Right forelimb (tissue), 1 donor: ENCODE measurements around the gene GSTM2.
A peak's percentile ranks its signal among the peaks of the same experiment; 100 is the strongest.

Experiments
- DNase-seq: peaks from one replicate; pipeline ENCODE4 v3.0.0-alpha.2; 2018

The GSTM2 gene

GRCh38 chr1:109630081-109630897 lies 37.6 kb upstream of the GSTM2 start:
- DNase-seq: peak; percentile 48

- peak; percentile 40 for DNase-seq
Measured at GRCh38 chr1:109630898-109631512, 36.9 kb upstream of the GSTM2 start.

- DNase-seq: peak; percentile 46
Measured at GRCh38 chr1:109631513-109632505, 36.0 kb upstream of the GSTM2 start.

DNA sequence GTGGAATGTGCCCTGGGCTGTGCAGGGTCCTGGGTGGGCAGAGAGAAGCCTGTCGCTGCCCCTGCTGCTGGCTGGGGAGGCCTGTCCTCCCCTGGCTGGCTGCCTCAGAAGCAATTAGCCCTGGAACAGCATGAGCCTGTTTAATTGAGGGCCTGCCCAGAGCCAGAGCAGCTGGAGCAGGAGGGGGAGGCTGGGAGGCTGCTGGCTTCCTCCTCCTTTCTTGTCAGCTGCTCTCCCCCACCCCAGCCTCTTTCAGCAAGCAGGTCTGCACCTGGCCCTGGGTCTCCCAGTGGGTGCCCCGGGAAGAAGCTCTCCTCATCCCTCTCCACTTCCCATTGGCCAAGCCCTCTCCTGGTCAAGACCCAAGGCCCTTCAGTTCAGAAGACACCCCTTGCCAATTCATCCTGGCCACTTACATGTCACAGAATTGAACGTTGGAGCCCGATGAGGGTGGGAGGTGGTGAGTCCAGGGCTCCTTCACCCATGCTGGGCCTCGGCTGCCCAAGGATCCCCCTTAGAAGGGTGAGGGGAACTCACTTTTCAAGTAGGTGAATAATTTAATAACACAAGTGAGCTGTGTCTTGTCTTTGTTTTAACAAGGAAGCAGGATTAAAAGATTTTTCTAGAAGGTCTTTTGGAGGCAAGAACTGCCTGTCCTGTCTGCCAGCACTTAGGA lies 35.0 kb upstream of the GSTM2 start:
- DNase-seq: peak; percentile 68

GRCh38 chr1:109634292-109634691 lies 33.6 kb upstream of the GSTM2 start:
- no peak for DNase-seq

DNA sequence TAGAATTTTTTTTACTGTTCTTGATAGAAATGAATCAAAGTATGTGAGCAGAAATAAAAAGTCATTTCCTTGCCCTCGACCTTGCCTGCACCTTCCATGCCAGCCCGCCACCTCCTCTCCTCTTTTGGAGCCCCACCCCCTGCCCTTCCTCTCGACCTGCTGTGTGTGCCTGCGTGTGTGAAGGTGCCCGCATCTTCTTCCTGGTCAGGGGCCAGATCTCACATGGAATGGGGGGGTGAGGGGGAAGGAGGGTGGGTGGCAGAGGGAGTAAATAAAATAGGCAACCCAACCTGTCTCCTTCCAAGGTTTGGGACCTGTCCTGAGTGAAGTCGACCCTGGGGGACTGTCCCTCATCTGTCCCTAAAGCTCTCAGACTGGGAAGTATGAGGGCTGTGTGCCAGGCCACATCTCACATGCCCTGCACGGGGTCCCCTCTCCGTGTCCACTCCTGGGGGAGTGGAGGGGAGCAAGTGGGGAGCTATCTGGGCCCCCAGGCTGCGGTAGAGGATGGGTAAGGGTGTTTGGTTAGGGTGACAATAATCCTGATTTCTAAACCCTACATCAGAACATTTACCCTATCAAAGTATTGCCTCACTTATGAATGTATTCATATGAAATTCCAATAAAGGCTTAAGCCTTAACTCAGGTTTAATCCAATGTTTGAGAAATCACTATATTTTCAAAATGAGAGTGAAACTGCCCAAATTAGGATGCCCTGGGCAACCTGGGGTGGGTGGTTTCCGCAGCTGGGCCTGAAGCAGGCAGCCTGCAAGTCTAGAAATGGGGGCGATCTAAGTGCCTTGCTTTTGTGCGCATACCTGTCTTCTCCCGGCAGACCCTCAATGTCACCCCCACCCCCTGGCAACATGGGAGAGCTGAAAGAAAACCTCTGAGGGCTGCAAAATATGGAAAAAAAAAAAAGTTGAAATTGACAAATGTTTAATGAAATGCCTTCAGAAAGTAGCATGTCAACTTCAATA lies 32.8 kb upstream of the GSTM2 start:
- DNase-seq: peak; percentile 30

DNA sequence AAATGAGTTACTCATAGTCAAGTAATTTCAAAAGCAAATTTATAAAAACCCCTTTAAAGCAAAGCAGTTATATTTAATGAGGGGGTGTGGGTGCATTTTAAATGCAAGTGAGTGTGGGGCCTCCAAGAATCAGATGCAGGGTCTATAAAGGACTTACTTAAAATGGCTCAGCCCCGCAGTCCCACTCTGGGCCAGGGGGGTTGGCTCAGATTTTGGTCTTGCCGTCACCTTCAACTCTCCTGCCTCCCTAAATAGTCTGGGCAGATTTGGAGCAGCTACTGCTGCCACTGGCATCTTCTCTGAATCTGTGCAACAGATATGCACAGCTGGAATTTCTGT lies 32.0 kb upstream of the GSTM2 start:
- peak; percentile 35 for DNase-seq

GRCh38 chr1:109636201-109636952 lies 31.5 kb upstream of the GSTM2 start:
- DNase-seq: peak; percentile 37

DNA sequence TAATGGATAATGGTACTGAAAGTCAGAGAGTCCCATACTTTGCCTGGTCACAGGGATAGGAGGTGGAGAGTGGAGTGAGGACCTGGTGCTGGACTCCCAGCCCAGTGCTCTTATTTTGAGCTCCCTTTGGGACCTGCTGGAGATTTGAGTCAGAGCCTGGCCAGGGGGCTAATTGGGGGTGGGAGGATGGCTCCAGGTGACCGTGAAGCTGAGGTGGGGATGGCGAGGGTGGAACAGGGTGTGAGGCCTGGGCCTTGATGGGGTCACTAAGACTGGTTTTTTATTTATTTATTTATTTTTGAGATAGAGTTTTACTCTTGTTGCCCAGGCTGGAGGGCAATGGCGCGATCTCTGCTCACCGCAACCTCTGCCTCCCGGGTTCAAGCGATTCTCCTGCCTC lies 30.4 kb upstream of the GSTM2 start:
- peak; percentile 28 for DNase-seq

DNA sequence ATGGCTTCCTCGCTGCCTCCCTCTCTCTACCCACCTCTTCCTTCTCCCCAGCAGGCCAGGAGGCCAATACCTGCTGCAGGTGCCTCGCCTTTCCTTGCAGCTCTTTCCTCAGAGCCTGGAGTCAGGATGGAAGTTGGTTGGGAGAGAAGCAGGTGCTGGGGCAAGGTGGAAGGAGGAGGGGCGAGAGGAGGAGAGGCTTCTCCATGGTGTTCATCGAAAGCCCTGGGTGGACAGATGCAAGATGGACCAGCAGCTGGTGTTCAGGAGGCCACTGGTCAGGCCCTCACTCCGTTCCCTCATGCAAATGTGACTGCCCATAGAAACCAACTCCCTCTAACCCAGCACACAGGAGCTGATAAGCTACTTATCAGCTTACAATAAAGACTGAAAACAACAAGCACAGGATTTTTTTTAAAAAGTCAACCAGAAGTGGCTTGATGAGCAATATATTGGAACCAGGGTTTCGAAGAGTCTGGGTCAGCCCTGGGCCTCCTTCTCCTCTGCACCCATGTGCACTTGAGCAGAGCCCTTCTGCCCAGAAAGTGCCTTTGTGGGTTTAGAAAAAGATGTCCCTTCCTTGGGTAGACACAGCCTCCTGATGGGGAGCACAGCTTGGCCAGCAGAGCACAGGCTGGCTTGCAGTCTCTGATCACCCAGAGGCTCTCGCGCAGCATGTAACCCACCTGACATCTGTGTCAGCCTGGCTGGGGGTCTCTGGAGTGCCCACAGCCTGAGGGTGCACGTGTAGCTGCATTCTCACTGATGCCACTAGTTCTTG lies 28.6 kb upstream of the GSTM2 start:
- DNase-seq: no peak

DNA sequence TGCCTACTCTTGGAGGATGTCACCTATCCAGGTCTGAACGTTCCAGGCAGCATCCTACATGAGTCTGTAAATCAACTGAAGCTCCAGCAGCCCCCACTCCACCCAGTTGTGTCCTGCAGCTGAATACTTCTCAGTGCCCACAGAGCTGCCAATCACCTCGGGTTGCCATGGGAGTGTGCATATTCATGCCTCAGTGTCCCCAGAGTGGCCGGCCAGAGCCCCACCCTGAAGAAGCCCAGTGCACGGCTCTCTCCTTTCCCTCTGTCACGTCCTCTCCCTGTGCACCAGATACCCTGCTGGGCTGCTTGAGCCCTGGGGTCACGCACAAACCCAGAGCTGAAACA lies 28.0 kb upstream of the GSTM2 start:
- DNase-seq: no peak

GRCh38 chr1:109640285-109640865 lies 27.5 kb upstream of the GSTM2 start:
- DNase-seq: peak; percentile 86

- no peak for DNase-seq
Measured at GRCh38 chr1:109641078-109641740, 26.6 kb upstream of the GSTM2 start.

GRCh38 chr1:109641861-109642260 lies 26.0 kb upstream of the GSTM2 start:
- DNase-seq: no peak

GRCh38 chr1:109642626-109643025 lies 25.2 kb upstream of the GSTM2 start:
- DNase-seq: no peak

GRCh38 chr1:109643385-109644230 lies 24.2 kb upstream of the GSTM2 start:
- peak; percentile 84 for DNase-seq

DNA sequence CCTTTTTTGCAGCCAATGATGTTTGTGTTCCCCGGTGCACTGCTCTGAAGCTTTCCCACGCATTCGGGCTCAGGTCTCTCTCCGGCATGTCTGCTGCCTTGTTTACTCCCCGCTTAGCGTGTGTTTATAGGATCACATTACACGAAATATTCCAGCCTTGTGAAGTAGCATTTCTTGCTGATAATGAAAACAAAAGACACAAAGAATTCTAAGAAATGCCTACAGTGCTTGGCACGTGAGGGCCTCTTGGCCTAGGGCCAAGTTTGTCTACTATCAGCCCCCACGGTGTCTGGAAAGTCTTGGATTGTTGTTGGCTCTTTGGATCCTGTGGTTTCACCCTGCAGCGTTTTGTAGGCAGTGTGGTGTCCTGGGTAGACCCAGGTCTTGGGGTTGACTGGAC lies 23.2 kb upstream of the GSTM2 start:
- no peak for DNase-seq

DNA sequence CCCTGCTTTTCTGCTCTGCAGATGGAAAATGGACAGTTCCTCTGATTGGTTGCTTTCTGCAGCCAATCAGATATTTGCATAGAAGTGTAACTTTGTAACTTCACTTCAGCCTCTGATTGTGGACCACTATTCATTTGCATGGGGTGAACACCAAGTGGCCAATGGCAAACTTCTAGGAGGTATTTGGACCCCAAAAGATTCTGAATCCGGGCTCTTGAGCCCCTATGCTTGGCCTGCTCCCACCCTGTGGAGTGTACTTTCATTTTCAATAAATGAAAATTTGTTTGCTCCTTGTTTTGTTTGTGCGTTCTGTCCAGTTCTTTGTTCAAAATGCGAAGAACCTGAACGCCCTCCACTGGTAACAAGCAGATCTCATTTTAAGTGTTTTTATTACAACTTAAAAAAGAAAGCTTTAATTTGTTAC lies 18.4 kb upstream of the GSTM2 start:
- DNase-seq: peak; percentile 46
